Activated T-cell treated with anti-CD3 and anti-CD28 coated beads, Interleukin-2, amount 50 U/mL, for 72 hours (primary cell): ENCODE results near the gene SLC25A36. TPM values are rescaled to one million over a fixed set of nuclear protein-coding genes. Genes with fewer than 3 reads are reported as not detected.
"Not testable (repeated sequence)": the region's sequence is repeated elsewhere in the genome, so short reads cannot be mapped to it uniquely, and the experiment has no call there.

Experiments used
- ATAC-seq, 2 donors: fragments of 150-1000 bp; cut with Tn5 transposase; replicated peaks in 1 of 2; 2 replicates each; pipeline ENCODE4 v1.10.0; 2021; ENCODE audit warnings: moderate library complexity in 2 of 2, mild to moderate bottlenecking in 1 of 2
- DNase-seq, 2 donors: peaks; one replicate each; pipeline ENCODE4 v3.0.0; 2021 to 2022; ENCODE audit warnings: mixed read lengths in 1 of 2
- H3K27ac Mint-ChIP-seq: one replicate; pipeline ENCODE4 v1.8.0; 2022; ENCODE audit warnings: mild to moderate bottlenecking, moderate library complexity, mixed read lengths
- H3K27me3 Mint-ChIP-seq: one replicate; pipeline ENCODE4 v1.8.0; 2022; ENCODE audit warnings: low read depth, mixed read lengths
- H3K36me3 Mint-ChIP-seq, 2 donors: one replicate each; pipeline ENCODE4 v1.8.0; 2022; ENCODE audit warnings: mixed read lengths in 2 of 2, mild to moderate bottlenecking in 1 of 2; ENCODE audit not compliant: insufficient read depth in 2 of 2
- H3K4me1 Mint-ChIP-seq: one replicate; pipeline ENCODE4 v1.8.0; 2022; ENCODE audit warnings: low read depth, mixed read lengths
- H3K4me3 Mint-ChIP-seq, 2 donors: one replicate each; pipeline ENCODE4 v1.8.0; 2022; ENCODE audit warnings: mild to moderate bottlenecking in 2 of 2, mixed read lengths in 2 of 2, moderate library complexity in 2 of 2
- H3K9me3 Mint-ChIP-seq, 2 donors: one replicate each; pipeline ENCODE4 v1.8.0; 2022; ENCODE audit warnings: mixed read lengths in 2 of 2
- total RNA-seq, 2 donors: library from RNA; stranded (reverse); gene quantifications; one replicate each; pipeline ENCODE4 v1.2.3, GENCODE V29; 2022

Gene SLC25A36
- total RNA-seq, 2 donors from 2014 or later: 67.5 to 83.6 TPM

DNA sequence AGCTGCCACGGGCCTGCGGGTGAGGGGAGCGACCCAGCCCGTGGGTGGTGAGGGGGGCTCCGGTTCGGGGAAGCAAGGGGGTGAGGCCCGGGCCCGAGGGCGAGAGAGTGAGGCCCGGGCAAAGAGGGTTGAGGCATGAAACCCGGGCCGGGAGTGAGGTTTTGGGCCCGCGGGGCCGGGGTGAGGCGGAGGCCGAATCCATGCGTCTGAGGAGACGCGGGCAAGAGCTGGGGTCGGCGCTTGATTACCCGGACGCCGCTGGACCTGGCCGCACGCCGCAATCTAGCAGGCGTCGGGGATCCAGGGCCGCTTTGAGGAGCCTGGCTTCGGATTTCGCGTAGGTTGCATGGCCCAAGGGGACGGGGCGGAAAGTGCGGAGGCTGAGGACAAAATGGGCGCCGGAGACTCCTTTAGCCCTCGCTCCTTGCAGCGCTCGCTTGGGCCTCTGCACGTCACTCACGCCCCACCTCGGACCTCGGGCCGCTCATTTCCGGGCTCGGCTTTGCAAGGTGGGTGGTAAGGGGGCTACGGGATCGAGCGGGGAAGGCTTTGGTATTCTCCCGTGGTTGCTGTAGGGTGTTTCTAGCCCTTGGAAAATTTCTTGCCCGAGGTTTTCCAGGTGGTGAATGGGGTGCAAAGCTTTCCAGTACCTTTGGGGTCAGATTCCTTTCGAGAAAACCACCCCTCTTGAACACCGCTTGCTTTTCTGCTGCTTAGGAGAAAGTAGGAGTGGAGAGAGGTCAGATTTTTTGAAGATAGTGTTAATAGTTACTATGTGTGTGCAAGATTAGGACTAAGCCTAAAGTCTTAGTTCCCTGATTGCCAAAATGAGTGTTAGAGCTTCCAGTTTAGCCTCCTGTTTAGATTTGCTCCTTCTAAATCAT, 827 bp downstream of the SLC25A36 start:
- DNase-seq (peak; percentile 60 to 65), ATAC-seq (peak in 1 of 2 donors; percentile 30)
- Mint-ChIP-seq H3K4me3 (peak overlapping the region; percentile 93 to 98), H3K27me3 (no peaks in the 10 kb centered on the region), H3K9me3 (peaks cover 0 to 2% of the 10 kb centered on the region in 2 donors), H3K36me3 (peaks cover 3 to 12% of the 10 kb centered on the region in 2 donors), H3K4me1 (peaks cover 44% of the 10 kb centered on the region), H3K27ac (peak overlapping the region; percentile 70)

DNA sequence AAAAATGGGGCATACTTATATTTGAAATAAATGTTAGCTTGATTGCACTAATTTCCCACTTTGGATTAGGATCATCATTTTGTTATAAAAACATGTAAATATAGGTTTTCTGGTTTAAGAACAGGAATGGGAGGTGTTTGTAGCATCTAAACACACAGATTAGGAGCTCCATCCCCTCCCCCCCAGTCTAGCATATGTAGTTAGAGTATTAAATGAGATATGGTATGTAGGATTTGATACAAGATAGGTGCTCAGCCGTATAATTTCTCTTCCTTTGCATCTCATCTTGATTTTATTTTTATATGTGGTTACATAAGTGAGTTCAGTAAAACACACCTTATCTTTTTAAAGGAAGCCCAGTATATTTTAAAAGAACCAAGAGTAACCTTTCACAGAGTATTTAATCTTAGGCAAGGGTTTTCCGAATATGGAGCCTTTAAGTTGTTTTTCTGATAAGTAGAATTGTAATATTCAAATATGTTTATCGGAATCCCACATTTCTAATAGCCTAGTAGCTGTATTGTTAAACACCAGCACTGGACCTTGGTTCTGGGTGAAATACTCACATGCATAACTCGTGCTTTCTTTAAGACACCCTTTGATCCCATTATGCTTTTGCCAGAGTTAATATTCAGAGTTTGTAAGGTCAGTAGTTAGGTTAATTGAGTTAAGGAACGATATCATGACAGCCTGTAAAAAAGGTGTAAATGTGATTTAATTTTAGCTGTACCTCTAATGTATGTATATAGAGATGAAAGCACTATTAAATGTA, 2.3 kb downstream of the SLC25A36 start:
- ATAC-seq (no peak), DNase-seq (no peak)
- H3K9me3 Mint-ChIP-seq: peaks cover 0 to 2% of the 10 kb centered on the region in 2 donors
- peak overlapping the region; percentile 59 for H3K27ac Mint-ChIP-seq
- no peaks in the 10 kb centered on the region for H3K27me3 Mint-ChIP-seq
- H3K4me1 Mint-ChIP-seq: peaks cover 48% of the 10 kb centered on the region
- peak overlapping the region; percentile 93 to 98 for H3K4me3 Mint-ChIP-seq
- peaks cover 3 to 14% of the 10 kb centered on the region in 2 donors for H3K36me3 Mint-ChIP-seq

DNA sequence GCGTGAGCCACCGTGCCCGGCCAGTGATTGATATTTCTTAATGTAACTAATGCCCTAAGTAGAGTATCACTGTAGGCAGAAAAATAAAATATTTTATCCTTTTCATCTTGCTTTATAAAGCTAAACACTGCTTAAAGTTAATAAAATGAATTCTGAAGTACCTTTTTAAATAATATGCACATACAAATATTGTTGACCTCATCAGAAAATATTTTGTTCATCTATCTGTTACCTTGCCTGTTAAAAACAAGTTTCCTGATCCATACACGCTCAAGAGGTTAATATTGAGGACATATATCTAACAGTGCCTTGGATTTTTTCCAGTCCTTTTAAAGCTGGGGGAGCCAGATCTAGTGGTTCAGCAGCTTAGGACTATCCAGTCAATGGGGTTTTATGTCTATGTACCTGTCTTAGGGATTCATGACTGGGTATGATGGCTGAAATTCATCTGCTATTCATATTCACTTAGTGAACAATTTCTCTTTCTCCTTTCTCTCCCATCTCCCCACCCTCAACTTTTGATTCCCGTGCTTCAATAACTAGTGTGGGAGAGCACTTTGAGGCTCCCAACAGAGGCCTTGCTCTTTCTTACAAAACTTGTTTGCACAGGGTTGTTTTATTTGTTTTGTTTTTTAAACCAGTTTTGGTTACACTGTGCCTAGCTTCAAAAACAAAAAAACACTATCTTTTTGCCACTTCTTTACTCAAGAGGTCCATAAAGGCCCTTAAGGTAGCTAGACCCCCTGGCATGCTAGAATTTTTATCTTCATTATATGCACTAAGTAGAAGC, 7.0 kb downstream of the SLC25A36 start:
- peaks cover 48% of the 10 kb centered on the region for H3K4me1 Mint-ChIP-seq
- DNase-seq: no peak
- no peak overlapping the region for H3K4me3 Mint-ChIP-seq
- H3K36me3 Mint-ChIP-seq: peaks cover 0 to 12% of the 10 kb centered on the region in 2 donors
- no peaks in the 10 kb centered on the region for H3K9me3 Mint-ChIP-seq
- no peak overlapping the region for H3K27ac Mint-ChIP-seq
- no peak for ATAC-seq
- no peaks in the 10 kb centered on the region for H3K27me3 Mint-ChIP-seq

DNA sequence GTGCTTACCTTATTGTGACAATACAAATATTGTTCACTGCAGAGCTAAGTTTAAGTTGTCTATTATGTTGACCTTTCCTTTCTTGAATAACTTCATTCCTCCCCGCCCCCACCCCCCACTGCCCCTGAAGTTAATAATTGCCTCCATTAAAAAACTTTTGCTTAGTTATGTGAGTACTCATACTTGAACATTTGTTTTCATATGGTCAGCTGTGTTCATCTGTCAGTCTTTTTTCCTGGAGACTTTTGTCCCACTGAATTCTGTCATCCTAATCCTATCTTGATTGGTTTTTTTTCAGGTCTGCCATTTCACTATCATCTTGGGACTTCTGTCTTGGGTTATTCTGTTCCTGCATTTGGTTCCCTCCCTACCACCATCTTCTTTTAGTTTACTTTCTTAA, 8.5 kb downstream of the SLC25A36 start:
- DNase-seq: no peak
- Mint-ChIP-seq H3K27me3 (no peaks in the 10 kb centered on the region), H3K9me3 (no peaks in the 10 kb centered on the region), H3K36me3 (peaks cover 0 to 12% of the 10 kb centered on the region in 2 donors), H3K4me3 (no peak overlapping the region), H3K4me1 (peaks cover 38% of the 10 kb centered on the region), H3K27ac (peak overlapping the region; percentile 76)
- ATAC-seq: no peak

DNA sequence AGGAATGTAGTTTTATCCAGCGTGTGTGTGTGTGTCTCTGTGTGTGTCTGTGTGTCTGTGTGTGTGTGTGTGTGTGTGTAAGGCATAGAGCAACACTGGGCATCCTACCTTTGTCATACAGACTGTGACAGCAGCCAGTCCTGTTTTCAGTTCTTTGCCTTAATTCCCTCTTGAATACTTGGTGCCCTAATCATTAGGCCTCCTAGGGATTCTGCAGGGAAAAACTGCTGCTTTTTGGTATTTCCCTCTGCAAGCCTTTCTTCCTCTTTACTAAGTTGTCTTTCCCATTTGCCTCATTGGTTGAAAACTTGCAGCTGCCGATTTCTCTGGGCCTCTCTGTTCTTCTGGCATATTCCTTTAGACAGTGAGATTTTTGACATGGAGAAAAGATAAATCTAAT, 9.2 kb downstream of the SLC25A36 start:
- DNase-seq (no peak), ATAC-seq (no peak)
- Mint-ChIP-seq H3K9me3 (no peaks in the 10 kb centered on the region), H3K4me3 (no peak overlapping the region), H3K27me3 (no peaks in the 10 kb centered on the region), H3K27ac (no peak overlapping the region), H3K4me1 (peaks cover 45% of the 10 kb centered on the region), H3K36me3 (peaks cover 0 to 12% of the 10 kb centered on the region in 2 donors)

DNA sequence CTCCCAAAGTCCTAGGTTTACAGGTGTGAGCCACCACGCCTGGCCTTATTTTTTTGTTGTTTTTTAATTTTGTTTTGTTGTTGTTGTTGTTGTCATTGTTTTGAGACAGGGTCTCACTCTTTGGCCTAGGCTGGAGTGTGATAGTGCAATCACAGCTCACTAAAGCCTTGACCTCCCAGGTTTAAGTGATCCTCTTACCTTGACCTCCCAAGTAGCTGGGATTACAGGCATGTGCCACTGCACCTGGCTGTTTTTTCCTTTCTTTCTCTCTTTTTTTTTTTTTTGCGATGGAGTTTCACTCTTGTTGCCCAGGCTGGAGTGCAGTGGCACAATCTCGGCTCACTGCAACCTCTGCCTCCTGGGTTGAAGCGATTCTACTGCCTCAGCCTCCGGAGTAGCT, 10.1 kb downstream of the SLC25A36 start:
- H3K4me1 Mint-ChIP-seq: peaks cover 40% of the 10 kb centered on the region
- not testable (repeated sequence) for ATAC-seq

DNA sequence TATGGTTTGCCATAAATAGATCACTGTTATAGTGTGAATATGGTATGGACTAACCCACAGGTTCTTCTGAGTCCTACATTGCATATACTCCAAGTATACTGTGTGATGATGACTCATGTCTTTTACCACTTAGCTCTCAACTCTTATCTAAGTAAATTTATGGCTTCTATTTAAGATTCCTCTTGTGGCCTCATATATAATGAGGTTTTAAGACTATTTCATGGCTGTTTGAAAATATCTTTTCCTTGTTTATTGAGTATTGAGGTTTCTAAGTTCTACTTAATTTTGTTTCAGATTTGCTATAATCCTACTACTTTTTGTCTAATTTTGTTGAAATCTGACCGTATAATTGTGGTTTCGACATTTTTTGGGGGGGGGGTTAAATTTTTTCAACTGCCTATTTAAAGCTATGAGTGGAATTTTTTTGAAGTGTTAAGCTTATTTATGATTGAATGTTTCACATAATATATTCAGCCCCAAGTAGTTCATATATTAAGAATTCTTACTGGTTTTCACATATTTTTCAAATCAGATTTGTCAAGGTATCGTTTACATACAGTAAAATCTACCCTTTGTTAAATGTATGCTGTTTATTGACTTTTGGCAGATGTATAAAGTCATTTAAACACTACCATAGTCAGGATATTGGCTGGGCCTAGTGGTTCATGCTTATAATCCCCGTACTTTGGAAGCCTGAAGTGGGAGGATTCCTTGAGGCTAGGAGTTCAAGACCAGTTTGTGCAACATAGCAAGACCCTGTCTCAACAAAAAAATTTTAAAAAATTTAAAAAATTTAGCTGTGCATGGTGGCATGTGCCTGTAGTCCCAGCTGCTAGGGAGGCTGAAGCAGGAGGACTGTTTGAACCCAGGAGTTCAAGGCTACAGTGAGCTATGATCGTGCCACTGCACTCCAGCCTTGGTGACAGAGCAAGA, 11.7 kb downstream of the SLC25A36 start:
- no peaks in the 10 kb centered on the region for H3K27me3 Mint-ChIP-seq
- peak; percentile 64 to 73 for ATAC-seq

More for the DNA sequence above, 10.1 kb downstream of the SLC25A36 start:
- H3K4me3 Mint-ChIP-seq, H3K36me3 Mint-ChIP-seq, DNase-seq, H3K27ac Mint-ChIP-seq, H3K27me3 Mint-ChIP-seq, H3K9me3 Mint-ChIP-seq: not testable (repeated sequence)

DNA sequence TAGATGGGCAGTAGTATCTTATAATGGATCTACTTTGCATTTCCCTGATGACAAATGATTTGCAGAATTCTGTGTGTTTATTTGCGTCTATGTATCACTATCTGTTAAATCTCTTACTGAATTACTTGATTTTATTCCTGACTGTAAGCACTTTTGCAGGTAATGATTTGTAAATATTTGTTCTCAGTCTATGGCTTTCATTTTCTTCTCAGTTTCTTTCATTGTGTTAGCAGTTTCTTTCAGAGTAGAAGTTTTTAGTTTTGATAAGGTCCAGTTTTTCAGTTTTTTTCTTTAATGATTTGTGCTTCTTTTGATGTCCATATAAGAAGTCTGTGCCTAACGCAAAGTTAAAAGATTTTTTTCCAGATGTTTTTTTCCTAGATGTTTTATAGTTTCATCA, 12.9 kb downstream of the SLC25A36 start:
- no peak overlapping the region for H3K4me3 Mint-ChIP-seq
- peaks cover 36% of the 10 kb centered on the region for H3K4me1 Mint-ChIP-seq
- no peaks in the 10 kb centered on the region for H3K27me3 Mint-ChIP-seq
- H3K36me3 Mint-ChIP-seq: peaks cover 2 to 5% of the 10 kb centered on the region in 2 donors
- H3K27ac Mint-ChIP-seq: no peak overlapping the region
- H3K9me3 Mint-ChIP-seq: no peaks in the 10 kb centered on the region
- ATAC-seq (no peak), DNase-seq (no peak)

More for the DNA sequence above, 11.7 kb downstream of the SLC25A36 start:
- DNase-seq: no peak
- Mint-ChIP-seq H3K4me1 (peaks cover 40% of the 10 kb centered on the region), H3K9me3 (no peaks in the 10 kb centered on the region), H3K4me3 (no peak overlapping the region), H3K36me3 (peaks cover 0 to 7% of the 10 kb centered on the region in 2 donors), H3K27ac (no peak overlapping the region)

DNA sequence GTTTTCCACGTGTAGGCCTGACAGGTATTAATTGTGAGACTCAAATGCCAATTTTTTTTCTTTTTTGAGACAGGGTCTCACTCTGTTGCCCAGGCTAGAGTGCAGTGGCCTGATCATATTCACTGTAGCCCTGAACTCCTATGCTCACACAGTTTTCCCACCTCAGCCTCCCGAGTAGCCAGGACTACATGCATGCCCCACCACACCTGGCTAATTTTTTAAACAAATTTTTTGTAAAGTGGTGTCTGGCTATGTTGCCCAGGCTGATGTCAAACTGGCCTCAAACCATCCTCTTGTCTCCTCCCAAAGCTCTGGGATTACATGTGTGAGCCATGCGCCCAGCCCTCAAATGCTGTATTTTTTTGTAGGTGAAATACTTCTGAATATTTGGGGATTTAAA, 14.0 kb downstream of the SLC25A36 start:
- H3K4me1 Mint-ChIP-seq: peaks cover 36% of the 10 kb centered on the region
- no peaks in the 10 kb centered on the region for H3K9me3 Mint-ChIP-seq
- H3K27me3 Mint-ChIP-seq: no peaks in the 10 kb centered on the region
- peaks cover 2 to 11% of the 10 kb centered on the region in 2 donors for H3K36me3 Mint-ChIP-seq
- DNase-seq: no peak
- no peak overlapping the region for H3K27ac Mint-ChIP-seq
- H3K4me3 Mint-ChIP-seq: no peak overlapping the region
- ATAC-seq: no peak

DNA sequence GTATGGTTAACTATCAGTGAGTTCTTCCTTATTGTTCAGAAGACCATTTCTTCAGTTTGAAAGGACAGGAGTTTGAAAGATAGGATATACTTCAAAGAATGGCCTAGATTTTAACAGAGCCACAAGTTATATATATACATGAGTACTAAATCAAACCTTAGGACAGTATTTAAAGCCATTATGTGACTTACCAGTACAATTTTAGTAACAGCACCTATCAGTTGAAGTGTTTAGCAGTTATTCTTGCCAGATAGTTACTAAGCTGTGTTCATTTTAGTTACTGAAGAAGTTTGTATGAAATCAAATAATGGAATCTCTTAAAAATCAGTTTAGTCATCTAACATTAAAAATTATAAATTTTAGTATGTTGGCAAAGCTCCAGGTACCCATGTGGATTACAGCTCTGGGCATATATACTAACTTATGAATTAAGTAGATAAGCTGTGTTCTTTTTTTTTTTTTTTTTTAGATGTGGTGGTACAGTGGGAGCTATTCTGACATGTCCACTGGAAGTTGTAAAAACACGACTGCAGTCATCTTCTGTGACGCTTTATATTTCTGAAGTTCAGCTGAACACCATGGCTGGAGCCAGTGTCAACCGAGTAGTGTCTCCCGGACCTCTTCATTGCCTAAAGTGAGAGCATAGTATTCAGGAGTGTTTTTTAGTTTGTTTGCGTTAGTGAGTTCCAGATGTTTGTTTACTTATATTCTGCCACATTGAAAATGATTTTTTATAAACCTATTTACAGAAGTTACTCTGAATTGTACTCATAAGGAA, 14.6 kb downstream of the SLC25A36 start:
- Mint-ChIP-seq H3K9me3 (no peaks in the 10 kb centered on the region), H3K27me3 (no peaks in the 10 kb centered on the region), H3K27ac (no peak overlapping the region), H3K36me3 (peaks cover 2 to 11% of the 10 kb centered on the region in 2 donors), H3K4me3 (no peak overlapping the region), H3K4me1 (peaks cover 30% of the 10 kb centered on the region)
- ATAC-seq: no peak
- no peak for DNase-seq

DNA sequence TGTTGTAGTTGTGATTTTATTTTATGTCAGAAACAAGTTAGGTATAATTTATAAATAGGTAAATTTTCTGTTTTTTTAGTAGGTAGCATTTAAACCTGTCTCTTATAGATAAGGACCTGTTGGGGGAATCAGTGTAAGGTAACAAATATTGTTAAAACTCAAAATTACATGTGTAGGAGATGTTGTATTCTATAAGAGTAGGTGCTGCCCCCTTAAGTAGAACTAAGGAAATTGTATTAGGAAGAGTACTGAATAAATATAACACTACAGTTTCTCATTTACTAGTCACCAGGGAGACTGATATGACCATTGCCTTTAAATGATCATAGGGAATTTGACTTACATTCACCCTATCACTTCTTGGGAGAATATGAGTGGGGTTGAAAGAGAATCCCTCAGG, 31.2 kb downstream of the SLC25A36 start:
- no peak for ATAC-seq
- Mint-ChIP-seq H3K4me1 (peaks cover 6% of the 10 kb centered on the region), H3K27ac (no peak overlapping the region), H3K27me3 (no peaks in the 10 kb centered on the region), H3K4me3 (no peak overlapping the region), H3K36me3 (peaks cover 2 to 17% of the 10 kb centered on the region in 2 donors), H3K9me3 (no peaks in the 10 kb centered on the region)
- DNase-seq: no peak
